Cardiac muscle cell (in vitro differentiated cells and primary cell): ENCODE results near the gene DZIP1L. TPM values are rescaled to one million over a fixed set of nuclear protein-coding genes. Genes with fewer than 3 reads are reported as not detected.

Experiments used
- DNase-seq, 2 donors: peaks; one replicate each; pipeline versions ENCODE4 v3.0.0 to v3.0.0-alpha.2; 2010 to 2017; ENCODE audit warnings: low read depth in 1 of 2, low spot score in 1 of 2
- H3K27ac ChIP-seq: fragments of 200-600 bp; sonication (generic); 2 replicates; pipeline ENCODE4 v1.5.1; 2016
- H3K27me3 ChIP-seq: fragments of 200-600 bp; sonication (generic); 2 replicates; pipeline ENCODE4 v1.6.0; 2016; ENCODE audit warnings: control low read depth
- H3K36me3 ChIP-seq: fragments of 200-600 bp; sonication (generic); 2 replicates; pipeline ENCODE4 v1.5.1; 2016; ENCODE audit warnings: control low read depth
- H3K4me1 ChIP-seq: fragments of 200-600 bp; sonication (generic); 2 replicates; pipeline ENCODE4 v1.8.1; 2017; ENCODE audit warnings: low read depth, mild to moderate bottlenecking, mixed run types
- H3K4me3 ChIP-seq: fragments of 200-600 bp; sonication (generic); 2 replicates; pipeline ENCODE4 v1.5.1; 2016; ENCODE audit warnings: mild to moderate bottlenecking
- H3K9me3 ChIP-seq: fragments of 200-600 bp; sonication (generic); 2 replicates; pipeline ENCODE4 v1.5.1; 2017; ENCODE audit warnings: low read depth, mild to moderate bottlenecking, control low read depth
- polyA plus RNA-seq: library from polyadenylated mRNA; unstranded; fragments of >200 nt; fragmentation: Nextera tagmentation; extraction: Ambion mirVana; gene quantifications from 2 replicates; pipeline ENCODE4 v1.2.1, GENCODE V29; 2016
- total RNA-seq: library from RNA; depleted of rRNA; stranded (reverse); fragments of >200 nt; gene quantifications from 2 replicates; pipeline ENCODE4 v1.2.3, GENCODE V29; 2016
- TF ChIP-seq, protein P1 (sequence below): IDR thresholded peaks from 2 replicates; pipeline ENCODE4 v1.5.1; 2012; ENCODE audit warnings: low read depth, mild to moderate bottlenecking, low read length

DZIP1L gene
- total and polyA plus RNA-seq, 2 experiments from 2014 or later, result 19.4 to 81.3 TPM

GRCh38 chr3:138124188-138124587, 8.8 kb upstream of the DZIP1L start:
- Histone ChIP-seq H3K36me3 (no peaks in the 10 kb centered on the region), H3K27ac (no peak overlapping the region), H3K9me3 (no peaks in the 10 kb centered on the region), H3K27me3 (no peaks in the 10 kb centered on the region), H3K4me3 (no peak overlapping the region), H3K4me1 (no peaks in the 10 kb centered on the region)
- TF ChIP-seq, protein P1, sequence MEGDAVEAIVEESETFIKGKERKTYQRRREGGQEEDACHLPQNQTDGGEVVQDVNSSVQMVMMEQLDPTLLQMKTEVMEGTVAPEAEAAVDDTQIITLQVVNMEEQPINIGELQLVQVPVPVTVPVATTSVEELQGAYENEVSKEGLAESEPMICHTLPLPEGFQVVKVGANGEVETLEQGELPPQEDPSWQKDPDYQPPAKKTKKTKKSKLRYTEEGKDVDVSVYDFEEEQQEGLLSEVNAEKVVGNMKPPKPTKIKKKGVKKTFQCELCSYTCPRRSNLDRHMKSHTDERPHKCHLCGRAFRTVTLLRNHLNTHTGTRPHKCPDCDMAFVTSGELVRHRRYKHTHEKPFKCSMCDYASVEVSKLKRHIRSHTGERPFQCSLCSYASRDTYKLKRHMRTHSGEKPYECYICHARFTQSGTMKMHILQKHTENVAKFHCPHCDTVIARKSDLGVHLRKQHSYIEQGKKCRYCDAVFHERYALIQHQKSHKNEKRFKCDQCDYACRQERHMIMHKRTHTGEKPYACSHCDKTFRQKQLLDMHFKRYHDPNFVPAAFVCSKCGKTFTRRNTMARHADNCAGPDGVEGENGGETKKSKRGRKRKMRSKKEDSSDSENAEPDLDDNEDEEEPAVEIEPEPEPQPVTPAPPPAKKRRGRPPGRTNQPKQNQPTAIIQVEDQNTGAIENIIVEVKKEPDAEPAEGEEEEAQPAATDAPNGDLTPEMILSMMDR, result no peak
- no peak for DNase-seq

DNA sequence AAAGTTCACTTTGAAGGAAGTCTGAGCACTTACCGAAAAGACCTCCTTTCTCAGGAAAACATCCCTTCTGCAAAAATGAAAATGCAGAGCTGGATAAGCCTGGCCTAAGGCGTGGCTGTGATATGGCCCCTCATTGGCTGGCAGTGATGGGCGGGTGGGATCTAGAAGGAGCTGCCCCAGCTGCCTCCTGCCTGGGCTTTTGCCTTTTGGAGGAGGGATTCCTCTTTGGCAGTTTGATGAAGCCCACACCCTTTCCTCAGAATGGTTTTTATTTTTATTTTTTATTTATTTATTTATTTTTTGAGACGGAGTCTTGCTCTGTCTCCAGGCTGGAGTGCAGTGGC, 4.0 kb upstream of the DZIP1L start:
- no peak overlapping the region for H3K4me3 ChIP-seq
- H3K4me1 ChIP-seq, result peaks cover 5% of the 10 kb centered on the region
- TF ChIP-seq, protein P1, result no peak
- DNase-seq, result no peak
- no peaks in the 10 kb centered on the region for H3K36me3 ChIP-seq
- no peaks in the 10 kb centered on the region for H3K27me3 ChIP-seq
- H3K27ac ChIP-seq, result no peak overlapping the region
- no peaks in the 10 kb centered on the region for H3K9me3 ChIP-seq

DNA sequence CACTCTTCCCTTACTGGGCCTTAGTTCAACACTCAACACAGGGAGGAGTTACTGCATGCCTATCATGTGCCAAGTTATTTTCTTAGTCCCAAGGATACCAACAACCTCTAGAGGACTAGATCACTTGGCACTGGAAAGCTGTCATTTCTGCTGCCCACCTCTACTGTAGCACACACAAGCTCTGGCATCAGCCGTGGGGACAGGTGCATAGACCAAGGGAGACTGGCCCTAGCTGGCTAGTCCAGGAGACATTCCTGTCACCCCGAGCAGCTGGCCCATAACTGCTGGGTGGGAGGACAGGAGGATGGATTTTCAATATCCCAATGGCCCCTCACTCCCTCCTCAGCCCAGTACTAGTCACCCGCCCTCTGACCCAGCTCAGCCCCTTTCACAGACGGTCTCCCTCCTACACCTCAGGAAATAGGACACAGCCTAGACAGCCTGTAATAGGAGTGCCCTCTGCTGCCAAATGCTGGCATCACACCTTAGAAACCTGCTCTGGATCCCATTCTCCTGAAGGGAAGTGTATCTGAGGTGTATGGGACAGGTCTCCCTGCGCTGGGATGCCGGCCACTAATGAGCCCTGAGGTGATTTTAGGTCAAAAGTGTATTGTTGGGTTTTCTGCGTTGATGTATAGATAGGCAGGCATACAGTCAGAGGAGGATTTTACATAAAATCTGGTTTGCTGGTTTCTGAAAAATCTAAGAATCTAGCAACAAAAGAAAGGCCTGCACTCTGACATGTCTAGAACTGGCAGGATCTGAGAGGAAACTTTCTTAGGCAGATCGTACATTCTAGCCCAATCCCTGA, 3.4 kb upstream of the DZIP1L start:
- Histone ChIP-seq H3K4me3 (no peak overlapping the region), H3K36me3 (no peaks in the 10 kb centered on the region), H3K4me1 (peaks cover 8% of the 10 kb centered on the region), H3K27me3 (no peaks in the 10 kb centered on the region), H3K9me3 (no peaks in the 10 kb centered on the region), H3K27ac (no peak overlapping the region)
- DNase-seq, result peak; percentile 77 to 78
- TF ChIP-seq, protein P1, result peak; percentile 95

DNA sequence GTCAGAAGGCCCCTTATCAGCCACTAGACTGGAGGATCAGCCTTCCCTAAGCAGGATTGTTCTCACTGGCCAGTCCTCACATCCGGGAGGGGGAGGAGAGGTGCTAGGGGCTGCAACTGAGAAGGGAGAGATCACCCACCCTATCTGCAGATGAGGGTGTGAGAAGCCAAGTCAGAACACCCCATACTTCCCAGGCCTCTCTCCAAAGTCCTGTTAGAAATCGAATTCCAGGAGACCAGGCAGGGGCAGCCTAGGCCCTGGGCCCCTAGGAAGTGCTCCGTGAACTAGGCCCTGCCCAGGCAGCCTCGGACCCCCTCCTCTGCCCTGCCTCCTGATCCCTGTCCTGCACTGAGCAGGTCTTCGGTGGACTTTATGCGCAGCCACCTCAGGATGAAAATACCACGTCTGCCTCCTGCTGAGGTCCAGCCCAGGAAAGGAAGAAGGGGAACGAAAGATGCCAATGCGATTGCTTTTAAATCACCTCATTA, 933 bp downstream of the DZIP1L start:
- Histone ChIP-seq H3K9me3 (no peaks in the 10 kb centered on the region), H3K36me3 (peaks cover 3% of the 10 kb centered on the region), H3K4me3 (peak overlapping the region; percentile 46), H3K27ac (peak overlapping the region; percentile 92), H3K4me1 (peaks cover 13% of the 10 kb centered on the region), H3K27me3 (no peaks in the 10 kb centered on the region)
- peak; percentile 30 to 38 for DNase-seq
- TF ChIP-seq, protein P1, result no peak

DNA sequence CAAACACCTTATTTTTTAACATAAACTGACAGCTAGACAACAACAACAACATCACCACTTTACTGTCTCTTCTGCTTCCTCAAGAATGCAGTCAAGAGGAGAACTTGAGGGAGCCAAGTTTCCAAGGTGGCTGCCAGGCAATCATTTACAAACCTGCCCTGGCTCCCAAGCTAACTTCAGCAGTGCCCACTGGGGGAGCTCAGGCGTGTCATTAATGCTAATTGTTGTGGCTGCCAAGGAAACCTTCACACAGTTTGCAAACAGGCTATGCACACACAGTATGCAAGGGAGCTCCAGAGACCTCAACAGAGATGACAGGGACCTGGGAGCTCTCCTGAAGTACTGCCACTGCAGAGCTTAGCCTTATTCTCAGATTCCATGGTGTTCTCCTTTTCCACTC, 2.1 kb downstream of the DZIP1L start:
- no peak overlapping the region for H3K4me3 ChIP-seq
- H3K27me3 ChIP-seq, result no peaks in the 10 kb centered on the region
- H3K27ac ChIP-seq, result peak overlapping the region; percentile 92
- H3K9me3 ChIP-seq, result no peaks in the 10 kb centered on the region
- TF ChIP-seq, protein P1, result no peak
- DNase-seq, result no peak
- H3K4me1 ChIP-seq, result peaks cover 13% of the 10 kb centered on the region
- peaks cover 3% of the 10 kb centered on the region for H3K36me3 ChIP-seq
